Mammary epithelial cell (primary cell): ENCODE results near the gene SLC36A3.

Source experiments
- CTCF ChIP-seq, 2 donors: IDR thresholded peaks in 1 of 2; conservative IDR thresholded peaks in 1 of 2; 2 replicates each; pipeline ENCODE4 v1.5.1; 2011 to 2012; ENCODE audit warnings: inconsistent platforms in 2 of 2, low read length in 2 of 2, mild to moderate bottlenecking in 2 of 2, control low read depth in 1 of 2, low read depth in 1 of 2; ENCODE audit not compliant: insufficient read depth in 1 of 2; ENCODE audit errors: extremely low read depth in 1 of 2
- EZH2 ChIP-seq: IDR thresholded peaks from 2 replicates; pipeline ENCODE4 v1.6.1; 2012; ENCODE audit warnings: low read length, inconsistent platforms, borderline replicate concordance

DNA sequence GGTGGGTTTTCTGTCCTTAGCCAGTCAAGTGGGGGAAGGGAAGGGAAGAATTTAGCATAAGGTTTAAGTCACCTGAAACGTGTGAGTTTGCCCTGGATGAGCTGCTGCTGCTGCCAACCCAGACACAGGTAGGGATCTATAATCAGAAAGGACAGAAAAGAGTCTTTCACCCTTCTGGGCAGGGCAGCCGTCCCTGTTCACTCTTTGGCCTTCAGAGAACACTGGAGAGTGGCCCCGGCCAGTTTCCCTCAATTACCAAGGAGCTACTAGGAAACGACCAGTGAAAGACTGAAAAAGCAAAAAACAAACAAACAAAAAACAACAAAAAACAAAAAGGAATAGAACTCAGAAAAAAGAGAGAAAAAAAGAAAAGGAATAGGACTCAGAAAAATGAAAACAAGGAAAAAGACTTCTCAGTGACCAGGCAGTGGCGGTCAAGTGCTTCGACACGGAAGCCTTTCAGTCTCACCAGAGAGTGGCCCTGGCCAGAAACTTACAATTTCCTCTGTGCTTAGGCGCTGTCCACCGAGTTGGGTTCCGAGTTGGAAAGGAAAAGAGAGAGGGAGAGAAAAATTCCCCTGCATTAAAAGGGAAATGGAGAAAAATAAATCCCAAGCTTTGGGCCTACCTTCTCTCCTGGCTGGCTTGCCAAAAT is 53.1 kb downstream of the SLC36A3 start:
- no peak for TF ChIP-seq CTCF (conservative IDR thresholded peaks at IDR 0.05 in 1 of 2, IDR thresholded peaks at IDR 0.05 in 1 of 2; ENCODE audit: extremely low read depth in 1 of 2, insufficient read depth in 1 of 2, low read depth in 1 of 2, low read length in 2 of 2)
- TF ChIP-seq EZH2: no peak
